GM12878 (cell line): ENCODE data around the gene VIPR2. TPM values are rescaled to one million over a fixed set of nuclear protein-coding genes. Genes with fewer than 3 reads are reported as not detected.

ENCODE experiments used
- ATAC-seq: fragments of 200-7000 bp; cut with Tn5 transposase; 3 replicates; pipeline ENCODE4 v1.9.1; 2020; ENCODE audit warnings: mild to moderate bottlenecking, moderate library complexity
- BruUV-seq: library from RNA; stranded (reverse); fragments of 400-500 nt; replicated peaks from 2 replicates; lab custom pipeline; 2021; lab: Mats Ljungman, UMichigan
- CTCF ChIA-PET: fragments of 300-600 bp; sonication (Branson Sonifier 250); formaldehyde crosslinking; extraction: SDS; loops from one replicate; lab custom pipeline; 2021; ENCODE audit warnings: inconsistent platforms; lab: Yijun Ruan, JAX
- POLR2A ChIA-PET: fragments of 350-600 bp; formaldehyde crosslinking; extraction: SDS; loops from one replicate; lab custom pipeline; 2021; ENCODE audit warnings: inconsistent platforms; lab: Charles Lee
- RAD21 ChIA-PET: fragments of 300-600 bp; sonication (Branson Sonifier 250); formaldehyde crosslinking; loops from one replicate; lab custom pipeline; 2023; ENCODE audit warnings: antibody characterized with exemption; ENCODE audit not compliant: unreplicated experiment; lab: Charles Lee
- SMC1A ChIA-PET: fragments of 300-600 bp; sonication (Branson Sonifier 250); formaldehyde crosslinking; loops from one replicate; lab custom pipeline; 2023; ENCODE audit not compliant: unreplicated experiment, uncharacterized antibody; lab: Charles Lee
- DNase-seq: peaks from one replicate; pipeline ENCODE4 v3.0.0-alpha.2; 2011; ENCODE audit warnings: low read depth, low spot score
- FAIRE-seq: peaks from 3 replicates; lab custom pipeline; 2011; peaks lifted over from hg19 to GRCh38; lab: Jason Lieb, UNC
- H2AFZ ChIP-seq: 2 replicates; pipeline ENCODE4 v1.6.0; 2011; ENCODE audit warnings: low read depth, low read length, control low read depth; ENCODE audit not compliant: control insufficient read depth
- H3K27ac ChIP-seq: 2 replicates; pipeline ENCODE4 v1.5.1; 2011; ENCODE audit warnings: control low read depth; ENCODE audit not compliant: control insufficient read depth, insufficient read depth
- H3K27me3 ChIP-seq, 2 experiments: replicated peaks in 1 of 2; 2 replicates each; pipeline versions ENCODE4 v1.6.0 to v1.6.1; 2011; ENCODE audit warnings: low read length in 1 of 2; ENCODE audit not compliant: control insufficient read depth in 2 of 2, insufficient read depth in 2 of 2
- H3K36me3 ChIP-seq, 2 experiments: 2 replicates each; pipeline ENCODE4 v1.5.1; 2011; ENCODE audit warnings: low read length in 1 of 2; ENCODE audit not compliant: control insufficient read depth in 2 of 2, insufficient read depth in 2 of 2
- H3K4me1 ChIP-seq: 2 replicates; pipeline ENCODE4 v1.6.1; 2011; ENCODE audit warnings: mild to moderate bottlenecking, low read length, moderate library complexity, mixed read lengths; ENCODE audit not compliant: control insufficient read depth, insufficient read depth
- H3K4me2 ChIP-seq: 2 replicates; pipeline ENCODE4 v1.6.0; 2011; ENCODE audit warnings: control low read depth; ENCODE audit not compliant: control insufficient read depth, insufficient read depth
- H3K4me3 ChIP-seq: fragments of 200-600 bp; sonication (generic); 2 replicates; pipeline ENCODE4 v1.5.1; 2016
- H3K79me2 ChIP-seq: 2 replicates; pipeline ENCODE4 v1.6.0; 2011; ENCODE audit warnings: low read length; ENCODE audit not compliant: control insufficient read depth, insufficient read depth
- H3K9ac ChIP-seq: 2 replicates; pipeline ENCODE4 v1.8.0; 2011; ENCODE audit warnings: low read length, control low read depth, mixed read lengths; ENCODE audit not compliant: control insufficient read depth, insufficient read depth
- H3K9me3 ChIP-seq: replicated peaks from 3 replicates; pipeline ENCODE4 v1.5.1; 2011; ENCODE audit warnings: mild to moderate bottlenecking, low read length; ENCODE audit not compliant: control insufficient read depth, insufficient read depth
- H4K20me1 ChIP-seq: 2 replicates; pipeline ENCODE4 v1.6.0; 2011; ENCODE audit not compliant: control insufficient read depth, insufficient read depth
- DPF2 ChIP-seq: fragments of 450-650 bp; IDR thresholded peaks from 2 replicates; pipeline ENCODE4 v1.6.1; 2017; ENCODE audit warnings: mild to moderate bottlenecking
- FOXK2 ChIP-seq: fragments of 450-650 bp; IDR thresholded peaks from 2 replicates; pipeline ENCODE4 v1.6.1; 2017; ENCODE audit warnings: mild to moderate bottlenecking, moderate library complexity
- KAT2A ChIP-seq: conservative IDR thresholded peaks from 2 replicates; pipeline ENCODE4 v1.6.1; 2011; ENCODE audit warnings: low read depth, low read length; ENCODE audit not compliant: control insufficient read depth
- KLF5 ChIP-seq: fragments of 450-650 bp; IDR thresholded peaks from 2 replicates; pipeline ENCODE4 v1.6.1; 2014; ENCODE audit warnings: mild to moderate bottlenecking; ENCODE audit not compliant: partially characterized antibody
- RFX5 ChIP-seq: IDR thresholded peaks from 2 replicates; pipeline ENCODE4 v1.6.1; 2011; ENCODE audit warnings: low read depth, low read length, improper control_type of control experiment
- TAF1 ChIP-seq: IDR thresholded peaks from 2 replicates; pipeline ENCODE4 v1.6.1; 2011; ENCODE audit warnings: mild to moderate bottlenecking, low read depth, low read length, borderline replicate concordance
- WGBS: methylation state at CpG from one replicate; pipeline ENCODE4 v1.1.6; 2016; ENCODE audit warnings: low lambda C conversion rate; ENCODE audit not compliant: insufficient replicate concordance, insufficient coverage; ENCODE audit errors: missing lambda C conversion rate; 5-methylcytosine and 5-hydroxymethylcytosine counted together
- in situ Hi-C: fragments of 300-500 bp; cut with MboI; formaldehyde crosslinking; loops from 9 replicates; pipeline ENCODE4 v1.14.3; 2018; ENCODE audit warnings: mixed read lengths
- intact Hi-C: fragments of 100-400 bp; cut with micrococcal nuclease; formaldehyde crosslinking; loops from one replicate; pipeline ENCODE4 v1.14.2; 2022; ENCODE audit not compliant: unreplicated experiment
- polyA plus RNA-seq, 11 experiments: library from polyadenylated mRNA; depleted of rRNA in 4 of 11; unstranded in 6 of 11; stranded (reverse) in 5 of 11; fragments of >200 nt; fragmentation: Nextera tagmentation in 4 of 11; fragmentation: Illumina TruSeq in 1 of 11; extraction: Ambion mirVana in 4 of 11; extraction: Trizol in 1 of 11; gene quantifications; 1 replicate in 1 of 11; 2 replicates in 10 of 11; pipeline versions ENCODE4 v1.2.1 to v1.2.3, GENCODE V29; 2011 to 2016; ENCODE audit warnings: inconsistent platforms in 2 of 11, missing spikeins in 2 of 11, low read depth in 1 of 11
- total RNA-seq, 4 experiments: library from RNA; depleted of rRNA in 3 of 4; stranded (reverse); fragments of >200 nt in 3 of 4; fragmentation: Illumina TruSeq in 1 of 4; extraction: Trizol in 1 of 4; gene quantifications; 2 replicates each; pipeline versions ENCODE4 v1.2.1 to v1.2.3, GENCODE V29; 2013 to 2021
- TF ChIP-seq, protein P1 (sequence below): fragments of 450-650 bp; IDR thresholded peaks from 2 replicates; pipeline ENCODE4 v1.6.1; 2017; ENCODE audit warnings: mild to moderate bottlenecking, low read depth, inconsistent platforms; ENCODE audit not compliant: poor library complexity, severe bottlenecking
- TF ChIP-seq, protein P2 (sequence below): fragments of 450-650 bp; formaldehyde crosslinking; IDR thresholded peaks from 2 replicates; pipeline ENCODE4 v1.4.0; 2020; ENCODE audit warnings: mild to moderate bottlenecking, moderate library complexity

Gene VIPR2
- total and polyA plus RNA-seq, 10 of the 15 experiments (the other 5 are each of a cell fraction or from before 2014, with no cell fraction given): not detected

DNA sequence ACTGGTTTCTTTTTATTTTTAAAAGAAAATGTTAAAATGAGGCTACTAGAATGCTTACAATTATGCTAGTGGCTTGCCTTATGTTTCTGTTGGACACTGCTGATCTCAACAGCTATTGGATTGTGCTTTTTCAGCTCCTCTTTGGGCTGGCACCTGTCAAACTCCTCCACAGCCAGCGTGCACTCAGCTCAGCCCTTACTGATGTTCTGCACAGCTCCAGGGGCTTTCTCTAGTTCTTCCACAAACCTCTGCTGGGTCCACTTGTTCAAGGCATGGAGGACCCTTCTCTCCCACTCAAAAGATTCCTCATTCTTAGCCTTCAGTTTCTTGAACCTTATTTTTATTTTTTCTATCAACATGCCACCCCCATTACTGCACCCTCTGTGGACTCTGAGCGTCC lies 96.0 kb downstream of the VIPR2 start:
- ChIA-PET POLR2A (no interaction called here), CTCF (interaction anchor here (0.9 kb wide), 1 partner anchor 16 kb away, joined by 3 read pairs; no protein-coding TSS in a partner anchor)
- ATAC-seq (no peak), FAIRE-seq (no peak), DNase-seq (no peak)
- BruUV-seq: no TSS peak
- no peak overlapping the region for H3K4me3 ChIP-seq
- H3K9me3 ChIP-seq: no peaks in the 10 kb centered on the region
- in situ Hi-C loops: no loop called here
- H3K27me3 ChIP-seq: no peaks in the 10 kb centered on the region
- no peak overlapping the region for H2AFZ ChIP-seq
- H3K36me3 ChIP-seq: no peaks in the 10 kb centered on the region
- H3K79me2 ChIP-seq: no peaks in the 10 kb centered on the region
- H3K4me1 ChIP-seq: no peaks in the 10 kb centered on the region
- H3K4me2 ChIP-seq: no peak overlapping the region
- TF ChIP-seq FOXK2 (no peak), KLF5 (no peak), DPF2 (no peak), TAF1 (no peak), KAT2A (no peak), RFX5 (no peak)
- TF ChIP-seq, protein P1, sequence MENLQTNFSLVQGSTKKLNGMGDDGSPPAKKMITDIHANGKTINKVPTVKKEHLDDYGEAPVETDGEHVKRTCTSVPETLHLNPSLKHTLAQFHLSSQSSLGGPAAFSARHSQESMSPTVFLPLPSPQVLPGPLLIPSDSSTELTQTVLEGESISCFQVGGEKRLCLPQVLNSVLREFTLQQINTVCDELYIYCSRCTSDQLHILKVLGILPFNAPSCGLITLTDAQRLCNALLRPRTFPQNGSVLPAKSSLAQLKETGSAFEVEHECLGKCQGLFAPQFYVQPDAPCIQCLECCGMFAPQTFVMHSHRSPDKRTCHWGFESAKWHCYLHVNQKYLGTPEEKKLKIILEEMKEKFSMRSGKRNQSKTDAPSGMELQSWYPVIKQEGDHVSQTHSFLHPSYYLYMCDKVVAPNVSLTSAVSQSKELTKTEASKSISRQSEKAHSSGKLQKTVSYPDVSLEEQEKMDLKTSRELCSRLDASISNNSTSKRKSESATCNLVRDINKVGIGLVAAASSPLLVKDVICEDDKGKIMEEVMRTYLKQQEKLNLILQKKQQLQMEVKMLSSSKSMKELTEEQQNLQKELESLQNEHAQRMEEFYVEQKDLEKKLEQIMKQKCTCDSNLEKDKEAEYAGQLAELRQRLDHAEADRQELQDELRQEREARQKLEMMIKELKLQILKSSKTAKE: no peak
- TF ChIP-seq, protein P2, sequence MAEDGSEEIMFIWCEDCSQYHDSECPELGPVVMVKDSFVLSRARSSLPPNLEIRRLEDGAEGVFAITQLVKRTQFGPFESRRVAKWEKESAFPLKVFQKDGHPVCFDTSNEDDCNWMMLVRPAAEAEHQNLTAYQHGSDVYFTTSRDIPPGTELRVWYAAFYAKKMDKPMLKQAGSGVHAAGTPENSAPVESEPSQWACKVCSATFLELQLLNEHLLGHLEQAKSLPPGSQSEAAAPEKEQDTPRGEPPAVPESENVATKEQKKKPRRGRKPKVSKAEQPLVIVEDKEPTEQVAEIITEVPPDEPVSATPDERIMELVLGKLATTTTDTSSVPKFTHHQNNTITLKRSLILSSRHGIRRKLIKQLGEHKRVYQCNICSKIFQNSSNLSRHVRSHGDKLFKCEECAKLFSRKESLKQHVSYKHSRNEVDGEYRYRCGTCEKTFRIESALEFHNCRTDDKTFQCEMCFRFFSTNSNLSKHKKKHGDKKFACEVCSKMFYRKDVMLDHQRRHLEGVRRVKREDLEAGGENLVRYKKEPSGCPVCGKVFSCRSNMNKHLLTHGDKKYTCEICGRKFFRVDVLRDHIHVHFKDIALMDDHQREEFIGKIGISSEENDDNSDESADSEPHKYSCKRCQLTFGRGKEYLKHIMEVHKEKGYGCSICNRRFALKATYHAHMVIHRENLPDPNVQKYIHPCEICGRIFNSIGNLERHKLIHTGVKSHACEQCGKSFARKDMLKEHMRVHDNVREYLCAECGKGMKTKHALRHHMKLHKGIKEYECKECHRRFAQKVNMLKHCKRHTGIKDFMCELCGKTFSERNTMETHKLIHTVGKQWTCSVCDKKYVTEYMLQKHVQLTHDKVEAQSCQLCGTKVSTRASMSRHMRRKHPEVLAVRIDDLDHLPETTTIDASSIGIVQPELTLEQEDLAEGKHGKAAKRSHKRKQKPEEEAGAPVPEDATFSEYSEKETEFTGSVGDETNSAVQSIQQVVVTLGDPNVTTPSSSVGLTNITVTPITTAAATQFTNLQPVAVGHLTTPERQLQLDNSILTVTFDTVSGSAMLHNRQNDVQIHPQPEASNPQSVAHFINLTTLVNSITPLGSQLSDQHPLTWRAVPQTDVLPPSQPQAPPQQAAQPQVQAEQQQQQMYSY (CRISPR knock-in tag): no peak
- TF ChIP-seq, all 136 proteins: peak for 0
- SMC1A ChIA-PET: interaction anchor here (1.0 kb wide), 1 partner anchor 334 kb away, joined by 3 read pairs; no protein-coding TSS in a partner anchor
- RAD21 ChIA-PET: no interaction called here
- intact Hi-C loops: no loop called here
- 9% methylated on average over 2 of the region's 2 CpGs for whole genome bisulfite sequencing
- H3K27ac ChIP-seq: no peak overlapping the region
- no peak overlapping the region for H3K9ac ChIP-seq
- no peaks in the 10 kb centered on the region for H4K20me1 ChIP-seq
